NCI-H1417 treated with DMSO at 0.1 percent for 48 hours (cell line): ENCODE results near the gene GRB7.
"Not testable (repeated sequence)": the region's sequence is repeated elsewhere in the genome, so short reads cannot be mapped to it uniquely, and the experiment has no call there.

Experiments used
- DNase-seq: peaks from one replicate; lab custom pipeline; 2025; lab: John Stamatoyannopoulos, UW

GRB7 gene

DNA sequence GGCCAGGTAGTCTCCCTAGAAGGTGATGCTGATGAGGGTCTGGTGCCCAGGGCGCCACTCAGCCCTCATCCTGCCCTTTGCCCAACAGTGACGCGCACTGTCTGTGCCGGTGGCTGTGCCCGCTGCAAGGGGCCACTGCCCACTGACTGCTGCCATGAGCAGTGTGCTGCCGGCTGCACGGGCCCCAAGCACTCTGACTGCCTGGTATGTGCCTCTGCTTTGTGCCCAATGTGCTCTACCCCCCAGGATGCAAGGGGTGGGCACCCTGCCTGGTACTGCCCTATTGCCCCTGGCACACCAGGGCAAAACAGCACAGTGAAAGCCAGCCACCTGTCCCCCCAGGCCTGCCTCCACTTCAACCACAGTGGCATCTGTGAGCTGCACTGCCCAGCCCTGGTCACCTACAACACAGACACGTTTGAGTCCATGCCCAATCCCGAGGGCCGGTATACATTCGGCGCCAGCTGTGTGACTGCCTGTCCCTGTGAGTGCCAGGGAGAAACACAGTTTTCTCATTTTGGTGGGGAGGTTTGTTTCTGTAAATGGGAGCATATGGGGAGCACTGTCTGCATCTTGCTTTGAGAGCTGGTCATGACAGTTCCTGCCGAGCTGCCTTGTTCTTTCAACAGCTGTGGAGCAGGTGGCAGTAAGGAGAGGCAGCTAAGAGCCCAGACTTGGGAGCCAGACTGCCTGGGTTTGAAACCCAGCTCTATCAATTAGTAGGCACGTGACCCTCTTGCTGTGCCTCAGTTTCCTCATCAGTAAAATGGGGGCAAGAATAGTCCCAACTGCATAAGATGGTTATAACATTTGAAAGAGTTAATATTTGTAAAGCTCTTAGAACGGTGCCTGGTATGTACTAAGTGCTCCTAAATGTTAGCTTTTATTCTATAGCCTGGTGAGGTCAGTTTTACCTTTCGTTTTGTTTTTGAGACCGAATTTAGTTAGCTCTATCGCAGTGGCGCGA lies 27.5 kb upstream of the GRB7 start:
- DNase-seq = no peak

DNA sequence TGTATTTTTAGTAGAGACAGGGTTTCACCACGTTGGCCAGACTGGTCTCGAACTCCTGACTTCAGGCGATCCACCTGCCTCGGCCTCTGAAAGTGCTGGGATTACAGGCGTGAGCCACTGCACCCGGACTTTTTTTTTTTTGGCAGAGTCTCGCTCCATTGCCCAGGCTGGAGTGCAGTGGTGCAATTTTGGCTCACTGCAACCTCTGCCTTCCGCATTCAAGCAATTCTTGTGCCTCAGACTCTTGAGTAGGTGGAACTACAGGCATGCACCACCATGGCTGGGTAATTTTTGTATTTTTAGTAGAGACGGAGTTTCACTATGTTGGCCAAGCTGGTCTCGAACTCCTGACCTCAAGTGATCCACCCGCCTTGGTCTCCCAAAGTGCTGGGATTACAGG lies 26.7 kb upstream of the GRB7 start:
- DNase-seq = not testable (repeated sequence)

DNA sequence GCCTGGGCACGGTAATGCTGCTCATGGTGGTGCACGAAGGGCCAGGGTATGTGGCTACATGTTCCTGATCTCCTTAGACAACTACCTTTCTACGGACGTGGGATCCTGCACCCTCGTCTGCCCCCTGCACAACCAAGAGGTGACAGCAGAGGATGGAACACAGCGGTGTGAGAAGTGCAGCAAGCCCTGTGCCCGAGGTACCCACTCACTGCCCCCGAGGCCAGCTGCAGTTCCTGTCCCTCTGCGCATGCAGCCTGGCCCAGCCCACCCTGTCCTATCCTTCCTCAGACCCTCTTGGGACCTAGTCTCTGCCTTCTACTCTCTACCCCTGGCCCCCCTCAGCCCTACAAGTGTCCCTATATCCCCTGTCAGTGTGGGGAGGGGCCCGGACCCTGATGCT lies 25.9 kb upstream of the GRB7 start:
- DNase-seq = no peak

DNA sequence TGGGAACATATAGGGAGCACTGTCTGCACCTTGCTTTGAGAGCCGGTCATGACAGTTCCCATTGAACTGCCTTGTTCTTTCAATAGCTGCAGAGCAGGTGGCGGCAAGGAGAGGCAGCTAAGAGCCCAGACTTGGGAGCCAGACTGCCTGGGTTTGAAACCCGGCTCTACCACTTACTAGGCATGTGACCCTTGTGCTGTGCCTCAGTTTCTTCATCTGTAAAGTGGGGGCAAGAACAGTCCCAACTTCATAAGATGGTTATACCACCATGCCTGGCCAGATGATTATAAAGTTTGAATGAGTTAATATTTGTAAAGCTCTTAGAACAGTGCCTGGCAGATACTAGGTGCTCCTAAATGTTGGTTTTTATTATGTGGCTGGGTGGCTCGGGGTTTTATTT lies 23.5 kb upstream of the GRB7 start:
- no peak for DNase-seq

DNA sequence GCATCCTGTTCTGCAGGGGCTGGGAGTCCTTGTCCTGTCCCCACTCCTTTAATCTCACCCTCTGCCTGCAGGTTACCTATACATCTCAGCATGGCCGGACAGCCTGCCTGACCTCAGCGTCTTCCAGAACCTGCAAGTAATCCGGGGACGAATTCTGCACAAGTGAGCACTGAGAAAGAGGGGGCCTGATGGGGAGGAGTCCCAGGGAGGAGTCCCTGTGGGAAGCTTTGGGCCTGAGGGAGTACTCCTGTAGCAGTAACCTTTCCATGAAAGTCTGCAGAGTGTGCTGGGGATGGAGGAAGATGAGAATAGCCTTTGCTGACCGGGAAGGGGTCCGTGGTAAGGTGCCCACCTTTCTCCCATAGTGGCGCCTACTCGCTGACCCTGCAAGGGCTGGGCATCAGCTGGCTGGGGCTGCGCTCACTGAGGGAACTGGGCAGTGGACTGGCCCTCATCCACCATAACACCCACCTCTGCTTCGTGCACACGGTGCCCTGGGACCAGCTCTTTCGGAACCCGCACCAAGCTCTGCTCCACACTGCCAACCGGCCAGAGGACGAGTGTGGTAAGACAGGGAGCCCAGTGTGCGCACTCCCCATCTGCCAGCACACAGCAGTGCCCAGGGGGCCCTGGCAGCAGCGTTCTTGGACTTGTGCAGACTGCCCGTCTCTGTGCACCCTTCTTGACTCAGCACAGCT lies 22.2 kb upstream of the GRB7 start:
- no peak for DNase-seq

DNA sequence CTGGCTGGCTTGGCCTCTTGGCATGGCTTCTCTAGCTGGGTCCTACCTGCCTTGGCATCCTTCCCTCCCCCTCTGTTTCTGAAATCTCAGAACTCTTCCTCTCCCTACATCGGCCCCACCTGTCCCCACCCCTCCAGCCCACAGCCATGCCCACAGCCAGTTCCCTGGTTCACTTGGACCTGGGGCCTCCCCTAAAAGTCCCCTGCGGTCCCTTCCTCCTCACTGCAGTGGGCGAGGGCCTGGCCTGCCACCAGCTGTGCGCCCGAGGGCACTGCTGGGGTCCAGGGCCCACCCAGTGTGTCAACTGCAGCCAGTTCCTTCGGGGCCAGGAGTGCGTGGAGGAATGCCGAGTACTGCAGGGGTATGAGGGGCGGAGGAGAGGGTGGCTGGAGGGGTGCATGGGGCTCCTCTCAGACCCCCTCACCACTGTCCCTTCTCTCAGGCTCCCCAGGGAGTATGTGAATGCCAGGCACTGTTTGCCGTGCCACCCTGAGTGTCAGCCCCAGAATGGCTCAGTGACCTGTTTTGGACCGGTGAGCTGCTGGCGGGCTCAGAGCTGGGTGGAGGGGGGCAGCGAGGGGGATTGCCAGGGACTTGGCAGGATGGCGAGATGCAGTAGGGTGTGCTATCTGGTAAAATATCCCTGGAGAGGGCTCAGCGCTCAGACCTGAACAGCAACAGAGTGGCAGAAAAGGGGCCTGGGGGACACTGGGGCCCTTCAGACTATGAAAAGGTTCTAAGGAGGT lies 21.5 kb upstream of the GRB7 start:
- no peak for DNase-seq

DNA sequence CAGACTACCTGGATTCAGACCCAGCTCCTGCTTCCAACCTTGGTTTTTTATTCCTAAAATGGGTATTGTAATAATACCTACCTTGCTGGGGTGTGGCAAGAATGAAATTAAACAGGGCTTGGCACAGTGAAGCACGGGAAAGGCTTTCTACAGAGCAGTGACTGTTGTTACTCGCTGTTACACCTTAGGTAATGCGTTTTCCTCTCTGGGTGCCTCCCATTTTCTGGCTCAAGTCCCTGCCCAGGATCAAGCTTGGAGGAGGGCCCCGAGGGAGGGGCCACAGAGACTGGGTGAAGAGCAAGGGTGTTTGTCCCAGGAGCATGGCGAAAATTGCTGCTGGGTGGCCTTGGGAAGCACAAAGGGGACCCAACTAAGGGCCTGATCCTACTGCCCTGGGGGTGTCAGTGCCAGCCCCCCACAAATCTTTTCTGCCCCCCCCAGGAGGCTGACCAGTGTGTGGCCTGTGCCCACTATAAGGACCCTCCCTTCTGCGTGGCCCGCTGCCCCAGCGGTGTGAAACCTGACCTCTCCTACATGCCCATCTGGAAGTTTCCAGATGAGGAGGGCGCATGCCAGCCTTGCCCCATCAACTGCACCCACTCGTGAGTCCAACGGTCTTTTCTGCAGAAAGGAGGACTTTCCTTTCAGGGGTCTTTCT lies 20.7 kb upstream of the GRB7 start:
- no peak for DNase-seq

DNA sequence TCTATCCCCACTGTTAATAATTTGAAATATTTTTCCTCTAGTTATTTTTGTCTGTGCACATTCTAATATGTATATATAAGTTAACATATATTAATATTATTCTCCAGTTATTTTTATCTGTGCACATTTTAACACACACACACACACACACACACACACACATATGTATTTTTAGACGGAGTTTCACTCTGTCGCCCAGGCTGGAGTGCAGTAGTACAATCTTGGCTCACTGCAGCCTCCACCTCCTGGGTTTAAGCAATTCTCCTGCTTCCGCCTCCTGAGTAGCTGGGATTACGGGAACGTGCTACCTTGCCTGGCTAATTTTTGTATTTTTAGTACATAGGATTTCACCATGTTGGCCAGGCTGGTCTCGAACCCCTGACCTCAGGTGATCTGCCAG lies 20.1 kb upstream of the GRB7 start:
- DNase-seq = no peak

DNA sequence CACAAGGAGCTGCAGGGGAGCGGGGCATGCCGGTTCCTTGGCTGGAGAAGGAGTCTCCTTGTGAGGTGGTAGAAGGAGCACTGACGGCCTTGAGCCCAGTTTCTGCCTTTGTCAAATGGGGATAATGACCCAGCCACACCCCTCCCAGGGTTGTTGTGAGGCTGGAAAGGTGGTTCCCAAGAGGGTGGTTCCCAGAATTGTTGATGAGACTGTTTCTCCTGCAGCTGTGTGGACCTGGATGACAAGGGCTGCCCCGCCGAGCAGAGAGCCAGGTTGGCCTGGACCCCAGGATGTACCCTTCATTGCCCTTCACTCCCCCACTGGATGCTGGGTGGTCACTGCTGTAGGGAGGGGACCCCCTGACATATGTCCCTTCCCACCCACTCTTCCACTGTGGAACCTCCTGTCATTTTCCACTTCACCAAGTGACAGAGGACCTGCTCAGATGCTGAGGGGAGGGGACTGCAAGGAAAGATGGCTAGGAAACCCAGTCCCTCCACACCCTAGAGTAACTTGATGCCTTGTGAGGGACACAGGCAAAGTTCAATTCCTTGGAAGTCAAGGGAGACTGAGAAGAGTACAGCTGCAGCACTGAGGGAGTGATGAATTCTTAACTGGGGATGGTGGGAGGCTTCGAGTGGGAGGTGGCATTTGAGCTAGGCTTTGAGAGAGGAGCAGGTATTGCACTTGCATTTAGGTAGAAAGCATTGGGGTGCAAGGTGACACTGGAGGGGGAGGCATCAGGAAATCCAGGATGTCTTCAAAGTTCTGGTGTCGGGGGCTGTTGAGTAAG lies 18.0 kb upstream of the GRB7 start:
- DNase-seq = no peak

DNA sequence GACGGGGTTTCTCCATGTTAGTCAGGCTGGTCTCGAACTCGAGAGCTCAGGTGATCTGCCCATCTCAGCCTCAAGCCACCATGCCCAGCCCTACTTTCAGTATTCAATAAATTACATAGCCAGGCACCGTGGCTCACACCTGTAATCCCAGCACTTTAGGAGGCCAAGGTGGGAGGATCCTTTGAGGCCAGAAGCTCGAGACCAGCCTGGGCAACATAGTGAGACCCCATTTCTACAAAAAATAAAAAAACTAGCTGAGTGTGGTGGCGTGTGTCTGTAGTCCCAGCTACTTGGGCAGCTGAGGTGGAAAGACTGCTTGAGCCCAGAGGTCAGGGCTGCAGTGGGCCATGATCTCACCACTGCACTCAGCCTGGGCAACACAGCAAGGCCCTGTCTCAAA lies 15.6 kb upstream of the GRB7 start:
- no peak for DNase-seq

DNA sequence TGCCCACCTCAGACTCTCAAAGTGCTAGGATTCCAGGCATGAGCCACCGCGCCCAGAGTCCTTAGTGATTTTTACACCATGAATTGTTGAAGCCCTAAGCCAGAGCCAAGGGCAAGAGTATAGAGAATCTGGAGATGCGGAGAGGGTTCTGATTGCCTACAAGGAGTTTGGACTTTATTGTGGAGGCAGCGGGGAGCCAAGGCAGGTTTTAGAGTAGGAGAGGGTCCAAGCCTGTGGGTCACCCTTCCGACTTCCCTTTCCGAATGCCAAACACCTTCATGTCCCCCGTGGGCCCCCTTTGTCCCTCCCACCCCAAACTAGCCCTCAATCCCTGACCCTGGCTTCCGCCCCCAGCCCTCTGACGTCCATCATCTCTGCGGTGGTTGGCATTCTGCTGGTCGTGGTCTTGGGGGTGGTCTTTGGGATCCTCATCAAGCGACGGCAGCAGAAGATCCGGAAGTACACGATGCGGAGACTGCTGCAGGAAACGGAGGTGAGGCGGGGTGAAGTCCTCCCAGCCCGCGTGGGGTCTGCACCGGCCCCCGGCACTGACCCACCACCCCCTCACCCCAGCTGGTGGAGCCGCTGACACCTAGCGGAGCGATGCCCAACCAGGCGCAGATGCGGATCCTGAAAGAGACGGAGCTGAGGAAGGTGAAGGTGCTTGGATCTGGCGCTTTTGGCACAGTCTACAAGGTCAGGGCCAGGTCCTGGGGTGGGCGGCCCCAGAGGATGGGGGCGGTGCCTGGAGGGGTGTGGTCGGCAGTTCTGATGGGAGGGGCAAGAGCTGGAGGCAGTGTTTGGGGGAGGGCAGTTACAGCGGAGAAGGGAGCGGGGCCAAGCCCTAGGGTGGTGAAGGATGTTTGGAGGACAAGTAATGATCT lies 14.5 kb upstream of the GRB7 start:
- DNase-seq = no peak

DNA sequence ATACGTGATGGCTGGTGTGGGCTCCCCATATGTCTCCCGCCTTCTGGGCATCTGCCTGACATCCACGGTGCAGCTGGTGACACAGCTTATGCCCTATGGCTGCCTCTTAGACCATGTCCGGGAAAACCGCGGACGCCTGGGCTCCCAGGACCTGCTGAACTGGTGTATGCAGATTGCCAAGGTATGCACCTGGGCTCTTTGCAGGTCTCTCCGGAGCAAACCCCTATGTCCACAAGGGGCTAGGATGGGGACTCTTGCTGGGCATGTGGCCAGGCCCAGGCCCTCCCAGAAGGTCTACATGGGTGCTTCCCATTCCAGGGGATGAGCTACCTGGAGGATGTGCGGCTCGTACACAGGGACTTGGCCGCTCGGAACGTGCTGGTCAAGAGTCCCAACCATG lies 13.0 kb upstream of the GRB7 start:
- no peak for DNase-seq

DNA sequence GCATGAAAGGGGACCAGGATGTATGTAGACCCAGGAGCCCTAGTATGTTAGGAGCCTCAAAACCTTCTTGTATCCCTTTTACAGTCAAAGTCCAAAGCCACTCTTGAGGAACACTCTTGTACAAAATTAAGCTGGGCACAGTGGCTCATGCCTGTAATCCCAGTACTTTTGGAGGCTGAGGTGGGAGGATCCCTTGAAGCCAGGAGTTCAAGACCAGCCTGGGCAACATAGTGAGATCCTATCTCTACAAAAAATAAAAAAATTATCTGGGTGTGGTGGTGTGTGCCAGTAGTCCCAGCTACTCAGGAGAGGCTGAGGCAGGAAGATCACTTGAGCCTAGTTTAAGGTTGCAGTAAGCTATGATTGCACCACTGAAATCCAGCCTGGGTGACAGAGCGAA lies 11.8 kb upstream of the GRB7 start:
- not testable (repeated sequence) for DNase-seq

DNA sequence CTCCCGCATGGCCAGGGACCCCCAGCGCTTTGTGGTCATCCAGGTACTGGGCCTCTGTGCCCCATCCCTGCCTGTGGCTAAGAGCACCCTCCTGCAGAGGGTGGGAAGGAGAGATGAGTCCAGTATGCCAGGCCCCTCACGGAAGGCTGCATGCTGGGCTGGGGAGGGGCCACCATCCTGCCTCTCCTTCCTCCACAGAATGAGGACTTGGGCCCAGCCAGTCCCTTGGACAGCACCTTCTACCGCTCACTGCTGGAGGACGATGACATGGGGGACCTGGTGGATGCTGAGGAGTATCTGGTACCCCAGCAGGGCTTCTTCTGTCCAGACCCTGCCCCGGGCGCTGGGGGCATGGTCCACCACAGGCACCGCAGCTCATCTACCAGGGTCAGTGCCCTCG lies 11.1 kb upstream of the GRB7 start:
- DNase-seq = no peak

DNA sequence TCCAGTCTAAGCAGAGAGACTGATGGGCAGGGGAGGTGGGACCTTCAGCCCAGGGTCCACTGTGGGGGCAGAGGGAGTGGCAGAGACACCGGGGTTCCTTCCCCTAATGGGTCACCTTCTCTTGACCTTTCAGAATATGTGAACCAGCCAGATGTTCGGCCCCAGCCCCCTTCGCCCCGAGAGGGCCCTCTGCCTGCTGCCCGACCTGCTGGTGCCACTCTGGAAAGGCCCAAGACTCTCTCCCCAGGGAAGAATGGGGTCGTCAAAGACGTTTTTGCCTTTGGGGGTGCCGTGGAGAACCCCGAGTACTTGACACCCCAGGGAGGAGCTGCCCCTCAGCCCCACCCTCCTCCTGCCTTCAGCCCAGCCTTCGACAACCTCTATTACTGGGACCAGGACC lies 10.2 kb upstream of the GRB7 start:
- DNase-seq = no peak

DNA sequence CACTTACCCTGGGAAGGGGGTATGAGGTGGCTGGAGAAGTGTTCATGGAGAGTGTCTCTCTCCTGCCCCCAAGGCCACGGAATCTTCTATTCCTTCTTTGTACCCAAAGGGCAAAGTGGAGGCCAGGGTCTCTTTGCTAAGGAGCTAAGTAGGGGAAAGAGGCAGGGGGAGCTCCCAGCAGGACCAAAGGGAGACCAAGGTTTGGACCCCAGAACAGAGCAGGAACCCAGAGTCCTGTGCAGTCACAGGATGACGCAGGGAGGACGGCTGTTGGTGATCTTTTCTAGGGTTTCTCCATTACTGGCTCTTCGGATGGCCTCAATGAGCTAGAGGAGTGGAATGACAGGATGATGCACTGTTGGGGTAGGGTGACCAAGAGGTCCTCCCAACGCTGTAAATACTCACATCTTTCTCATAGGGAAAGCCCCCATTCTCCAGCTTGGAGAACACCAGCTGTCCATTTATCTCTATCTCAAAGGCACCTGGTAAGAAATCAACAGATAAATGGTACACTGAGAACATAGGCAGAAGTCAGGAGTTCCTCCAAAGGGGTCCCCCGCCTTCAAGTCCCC lies 8.4 kb upstream of the GRB7 start:
- no peak for DNase-seq

DNA sequence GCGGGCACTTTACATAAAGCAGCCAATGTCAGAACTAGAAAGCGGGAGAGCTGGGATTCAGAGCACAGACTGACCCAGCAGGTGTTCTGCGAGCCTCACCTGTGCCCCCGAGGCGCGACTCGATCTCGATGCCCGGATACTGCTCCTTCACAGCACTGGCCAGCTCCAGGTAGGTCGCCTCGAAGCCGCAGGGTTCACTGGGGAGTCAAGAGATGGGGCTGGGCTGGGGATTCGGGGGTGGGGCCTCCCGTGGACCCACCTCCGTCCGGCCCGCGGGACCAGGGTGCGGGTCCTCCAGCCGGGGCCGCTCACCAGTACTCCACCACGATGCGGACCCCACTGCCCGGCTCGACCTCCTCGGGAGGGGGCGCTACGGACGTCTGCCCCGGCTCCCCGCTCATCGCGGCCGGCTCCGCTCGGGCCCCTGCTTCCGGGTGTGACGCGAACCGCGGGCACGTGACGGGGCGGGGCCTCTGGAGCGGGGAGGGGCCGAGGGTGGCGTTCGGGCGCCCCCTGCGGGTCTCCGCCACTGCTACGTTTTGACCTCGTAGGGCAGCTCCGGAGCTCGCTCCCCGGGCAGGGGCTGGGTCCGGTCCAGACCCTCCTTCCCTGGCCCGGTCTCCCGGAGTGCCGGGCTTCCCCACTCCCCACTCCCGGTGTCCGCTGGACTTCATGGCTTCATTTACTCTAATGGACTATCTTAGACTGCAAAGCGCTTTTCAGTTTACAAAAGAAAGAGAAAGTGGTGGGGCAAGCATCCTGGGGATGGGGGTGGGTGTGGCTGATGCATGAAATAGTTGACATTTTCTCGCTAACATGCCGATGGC lies 7.4 kb upstream of the GRB7 start, which contains the start of gene MIEN1:
Gene MIEN1, minus strand, starts transcription at position 438 of the 827 bp plus-strand sequence. Its CDS starts 37 bp downstream, at position 401.
- DNase-seq = peak; percentile 47

DNA sequence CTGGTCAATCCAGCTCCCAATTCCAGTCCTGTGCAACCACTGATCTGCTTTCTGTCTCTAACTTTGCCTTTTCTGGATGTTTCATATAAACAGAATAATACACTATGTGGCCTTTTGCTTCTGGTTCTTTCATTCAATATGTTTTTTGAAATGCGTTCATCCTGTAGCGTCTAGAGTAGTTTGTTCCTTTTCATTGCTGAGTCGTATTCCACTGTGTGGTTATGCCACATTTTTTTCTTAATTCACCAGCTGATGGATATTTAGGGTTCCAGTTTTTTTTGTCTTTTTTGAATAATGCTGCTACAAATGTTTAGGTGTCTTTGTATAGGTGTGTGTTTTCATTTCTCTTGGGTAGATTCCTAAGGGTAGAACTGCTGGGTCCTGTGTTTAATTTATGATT lies 5.2 kb upstream of the GRB7 start:
- no peak for DNase-seq

DNA sequence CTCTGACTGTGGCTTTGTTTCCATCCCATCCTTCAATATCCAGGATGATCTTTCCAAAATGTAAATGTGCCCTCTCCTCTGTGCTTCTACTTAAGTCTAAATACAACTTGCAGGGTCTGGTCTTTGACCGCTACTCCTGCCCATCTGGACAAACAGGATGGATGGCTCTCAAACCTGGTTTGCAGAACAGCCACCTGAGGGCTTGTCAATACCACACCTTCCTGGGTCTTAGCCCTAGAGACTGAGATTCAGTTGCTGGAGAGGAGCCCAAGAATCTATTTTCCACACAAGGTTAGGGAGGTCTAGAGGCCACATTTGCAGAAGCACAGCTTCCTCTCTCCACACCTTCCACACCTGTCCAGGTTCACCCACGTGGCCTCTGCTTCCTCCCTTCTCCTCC lies 1.9 kb upstream of the GRB7 start:
- DNase-seq = no peak
